Measurements from ENCODE around the gene TSR3.

The TSR3 gene

GRCh38 chr16:1362807-1363206, 11.1 kb upstream of the TSR3 start:
- H3K27ac ChIP-seq (ENCODE audit: low read length) = no peak overlapping the region
- no peaks in the 10 kb centered on the region for H3K4me1 ChIP-seq (ENCODE audit: insufficient read depth, low read length)
- TF ChIP-seq, protein P1, sequence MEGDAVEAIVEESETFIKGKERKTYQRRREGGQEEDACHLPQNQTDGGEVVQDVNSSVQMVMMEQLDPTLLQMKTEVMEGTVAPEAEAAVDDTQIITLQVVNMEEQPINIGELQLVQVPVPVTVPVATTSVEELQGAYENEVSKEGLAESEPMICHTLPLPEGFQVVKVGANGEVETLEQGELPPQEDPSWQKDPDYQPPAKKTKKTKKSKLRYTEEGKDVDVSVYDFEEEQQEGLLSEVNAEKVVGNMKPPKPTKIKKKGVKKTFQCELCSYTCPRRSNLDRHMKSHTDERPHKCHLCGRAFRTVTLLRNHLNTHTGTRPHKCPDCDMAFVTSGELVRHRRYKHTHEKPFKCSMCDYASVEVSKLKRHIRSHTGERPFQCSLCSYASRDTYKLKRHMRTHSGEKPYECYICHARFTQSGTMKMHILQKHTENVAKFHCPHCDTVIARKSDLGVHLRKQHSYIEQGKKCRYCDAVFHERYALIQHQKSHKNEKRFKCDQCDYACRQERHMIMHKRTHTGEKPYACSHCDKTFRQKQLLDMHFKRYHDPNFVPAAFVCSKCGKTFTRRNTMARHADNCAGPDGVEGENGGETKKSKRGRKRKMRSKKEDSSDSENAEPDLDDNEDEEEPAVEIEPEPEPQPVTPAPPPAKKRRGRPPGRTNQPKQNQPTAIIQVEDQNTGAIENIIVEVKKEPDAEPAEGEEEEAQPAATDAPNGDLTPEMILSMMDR (IDR thresholded peaks at IDR 0.05; ENCODE audit: borderline replicate concordance, extremely low read depth, low read length, poor library complexity, severe bottlenecking) = no peak
- no peak for TF ChIP-seq EZH2 (IDR thresholded peaks at IDR 0.05; ENCODE audit: borderline replicate concordance, low read depth, low read length, severe bottlenecking)
- H3K9me3 ChIP-seq (ENCODE audit: insufficient read depth, low read length, severe bottlenecking) = no peaks in the 10 kb centered on the region
- H4K20me1 ChIP-seq (ENCODE audit: insufficient read depth, low read length) = peaks cover 31% of the 10 kb centered on the region
- no peak overlapping the region for H3K4me3 ChIP-seq (ENCODE audit: low read depth in 1 of 2, low read length in 2 of 2)
- H3K9ac ChIP-seq (ENCODE audit: low read depth, low read length) = no peak overlapping the region
- ATAC-seq (ENCODE audit: insufficient read depth, low read depth) (no peak), DNase-seq (no peak)
- no peak overlapping the region for H2AFZ ChIP-seq (ENCODE audit: low read depth, low read length)
- H3K79me2 ChIP-seq (ENCODE audit: insufficient read depth, low read length) = peaks cover 39% of the 10 kb centered on the region
- H3K27me3 ChIP-seq (ENCODE audit: insufficient read depth, low read length, poor library complexity) = no peaks in the 10 kb centered on the region
- H3K36me3 ChIP-seq (ENCODE audit: insufficient read depth, low read length) = peaks cover 81% of the 10 kb centered on the region
- H3K4me2 ChIP-seq (ENCODE audit: insufficient read depth, low read length) = no peak overlapping the region

DNA sequence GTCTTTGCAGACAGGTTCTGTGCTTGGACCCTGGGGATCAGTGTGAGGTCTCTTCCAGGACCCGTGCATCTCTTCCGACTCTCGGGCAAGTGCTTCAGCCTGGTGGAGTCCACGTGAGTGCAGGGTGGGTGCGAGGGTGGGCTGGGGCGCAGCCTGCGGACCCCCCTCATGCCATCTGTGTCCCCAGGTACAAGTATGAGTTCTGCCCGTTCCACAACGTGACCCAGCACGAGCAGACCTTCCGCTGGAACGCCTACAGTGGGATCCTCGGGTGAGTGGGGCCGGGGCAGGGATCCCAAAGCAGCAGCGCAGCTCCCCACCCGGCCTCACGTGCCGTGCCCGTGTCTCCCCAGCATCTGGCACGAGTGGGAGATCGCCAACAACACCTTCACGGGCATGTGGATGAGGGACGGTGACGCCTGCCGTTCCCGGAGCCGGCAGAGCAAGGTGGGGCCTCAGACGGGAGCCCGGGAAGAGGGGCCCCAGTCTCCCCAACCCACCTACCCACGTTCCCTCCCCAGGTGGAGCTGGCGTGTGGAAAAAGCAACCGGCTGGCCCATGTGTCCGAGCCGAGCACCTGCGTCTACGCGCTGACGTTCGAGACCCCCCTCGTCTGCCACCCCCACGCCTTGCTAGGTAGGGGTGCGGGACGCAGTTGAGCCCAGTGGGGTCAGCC, 10.1 kb upstream of the TSR3 start:
- Histone ChIP-seq H3K9ac (ENCODE audit: low read depth, low read length) (no peak overlapping the region), H3K79me2 (ENCODE audit: insufficient read depth, low read length) (peaks cover 45% of the 10 kb centered on the region), H3K9me3 (ENCODE audit: insufficient read depth, low read length, severe bottlenecking) (no peaks in the 10 kb centered on the region), H3K27ac (ENCODE audit: low read length) (no peak overlapping the region), H3K27me3 (ENCODE audit: insufficient read depth, low read length, poor library complexity) (no peaks in the 10 kb centered on the region), H3K4me1 (ENCODE audit: insufficient read depth, low read length) (no peaks in the 10 kb centered on the region), H3K4me3 (ENCODE audit: low read depth in 1 of 2, low read length in 2 of 2) (no peak overlapping the region), H4K20me1 (ENCODE audit: insufficient read depth, low read length) (peaks cover 36% of the 10 kb centered on the region), H2AFZ (ENCODE audit: low read depth, low read length) (no peak overlapping the region), H3K36me3 (ENCODE audit: insufficient read depth, low read length) (peaks cover 78% of the 10 kb centered on the region), H3K4me2 (ENCODE audit: insufficient read depth, low read length) (no peak overlapping the region)
- ATAC-seq (ENCODE audit: insufficient read depth, low read depth) (no peak), DNase-seq (no peak)
- TF ChIP-seq, protein P1 (IDR thresholded peaks at IDR 0.05; ENCODE audit: borderline replicate concordance, extremely low read depth, low read length, poor library complexity, severe bottlenecking) = no peak
- TF ChIP-seq EZH2 (IDR thresholded peaks at IDR 0.05; ENCODE audit: borderline replicate concordance, low read depth, low read length, severe bottlenecking) = no peak

- peaks cover 83% of the 10 kb centered on the region for H3K79me2 ChIP-seq (ENCODE audit: insufficient read depth, low read length)
- DNase-seq (no peak), ATAC-seq (ENCODE audit: insufficient read depth, low read depth) (no peak)
- peaks cover 41% of the 10 kb centered on the region for H3K36me3 ChIP-seq (ENCODE audit: insufficient read depth, low read length)
- no peak overlapping the region for H3K4me2 ChIP-seq (ENCODE audit: insufficient read depth, low read length)
- no peak for TF ChIP-seq EZH2 (IDR thresholded peaks at IDR 0.05; ENCODE audit: borderline replicate concordance, low read depth, low read length, severe bottlenecking)
- TF ChIP-seq, protein P1 (IDR thresholded peaks at IDR 0.05; ENCODE audit: borderline replicate concordance, extremely low read depth, low read length, poor library complexity, severe bottlenecking) = no peak
- no peaks in the 10 kb centered on the region for H3K9me3 ChIP-seq (ENCODE audit: insufficient read depth, low read length, severe bottlenecking)
- no peak overlapping the region for H3K4me3 ChIP-seq (ENCODE audit: low read depth in 1 of 2, low read length in 2 of 2)
- peaks cover 16% of the 10 kb centered on the region for H3K4me1 ChIP-seq (ENCODE audit: insufficient read depth, low read length)
- peaks cover 55% of the 10 kb centered on the region for H4K20me1 ChIP-seq (ENCODE audit: insufficient read depth, low read length)
- H3K27ac ChIP-seq (ENCODE audit: low read length) = no peak overlapping the region
- H2AFZ ChIP-seq (ENCODE audit: low read depth, low read length) = no peak overlapping the region
- no peaks in the 10 kb centered on the region for H3K27me3 ChIP-seq (ENCODE audit: insufficient read depth, low read length, poor library complexity)
- no peak overlapping the region for H3K9ac ChIP-seq (ENCODE audit: low read depth, low read length)
Observed at GRCh38 chr16:1357906-1358566, 6.4 kb upstream of the TSR3 start.

Data from DND-41 (cell line).